GM12878 (cell line): ENCODE results near the gene NRAS. TPM values are rescaled to one million over a fixed set of nuclear protein-coding genes. Genes with fewer than 3 reads are reported as not detected.

ENCODE experiments used
- ATAC-seq: fragments of 200-7000 bp; cut with Tn5 transposase; 3 replicates; pipeline ENCODE4 v1.9.1; 2020; ENCODE audit warnings: mild to moderate bottlenecking, moderate library complexity
- BruUV-seq: library from RNA; stranded (reverse); fragments of 400-500 nt; replicated peaks from 2 replicates; lab custom pipeline; 2021; lab: Mats Ljungman, UMichigan
- CTCF ChIA-PET: fragments of 300-600 bp; sonication (Branson Sonifier 250); formaldehyde crosslinking; extraction: SDS; loops from one replicate; lab custom pipeline; 2021; ENCODE audit warnings: inconsistent platforms; lab: Yijun Ruan, JAX
- POLR2A ChIA-PET: fragments of 350-600 bp; formaldehyde crosslinking; extraction: SDS; loops from one replicate; lab custom pipeline; 2021; ENCODE audit warnings: inconsistent platforms; lab: Charles Lee
- RAD21 ChIA-PET: fragments of 300-600 bp; sonication (Branson Sonifier 250); formaldehyde crosslinking; loops from one replicate; lab custom pipeline; 2023; ENCODE audit warnings: antibody characterized with exemption; ENCODE audit not compliant: unreplicated experiment; lab: Charles Lee
- SMC1A ChIA-PET: fragments of 300-600 bp; sonication (Branson Sonifier 250); formaldehyde crosslinking; loops from one replicate; lab custom pipeline; 2023; ENCODE audit not compliant: unreplicated experiment, uncharacterized antibody; lab: Charles Lee
- DNase-seq: peaks from one replicate; pipeline ENCODE4 v3.0.0-alpha.2; 2011; ENCODE audit warnings: low read depth, low spot score
- FAIRE-seq: peaks from 3 replicates; lab custom pipeline; 2011; peaks lifted over from hg19 to GRCh38; lab: Jason Lieb, UNC
- H2AFZ ChIP-seq: 2 replicates; pipeline ENCODE4 v1.6.0; 2011; ENCODE audit warnings: low read depth, low read length, control low read depth; ENCODE audit not compliant: control insufficient read depth
- H3K27ac ChIP-seq: 2 replicates; pipeline ENCODE4 v1.5.1; 2011; ENCODE audit warnings: control low read depth; ENCODE audit not compliant: control insufficient read depth, insufficient read depth
- H3K27me3 ChIP-seq, 2 experiments: replicated peaks in 1 of 2; 2 replicates each; pipeline versions ENCODE4 v1.6.0 to v1.6.1; 2011; ENCODE audit warnings: low read length in 1 of 2; ENCODE audit not compliant: control insufficient read depth in 2 of 2, insufficient read depth in 2 of 2
- H3K36me3 ChIP-seq, 2 experiments: 2 replicates each; pipeline ENCODE4 v1.5.1; 2011; ENCODE audit warnings: low read length in 1 of 2; ENCODE audit not compliant: control insufficient read depth in 2 of 2, insufficient read depth in 2 of 2
- H3K4me1 ChIP-seq: 2 replicates; pipeline ENCODE4 v1.6.1; 2011; ENCODE audit warnings: mild to moderate bottlenecking, low read length, moderate library complexity, mixed read lengths; ENCODE audit not compliant: control insufficient read depth, insufficient read depth
- H3K4me2 ChIP-seq: 2 replicates; pipeline ENCODE4 v1.6.0; 2011; ENCODE audit warnings: control low read depth; ENCODE audit not compliant: control insufficient read depth, insufficient read depth
- H3K4me3 ChIP-seq: fragments of 200-600 bp; sonication (generic); 2 replicates; pipeline ENCODE4 v1.5.1; 2016
- H3K79me2 ChIP-seq: 2 replicates; pipeline ENCODE4 v1.6.0; 2011; ENCODE audit warnings: low read length; ENCODE audit not compliant: control insufficient read depth, insufficient read depth
- H3K9ac ChIP-seq: 2 replicates; pipeline ENCODE4 v1.8.0; 2011; ENCODE audit warnings: low read length, control low read depth, mixed read lengths; ENCODE audit not compliant: control insufficient read depth, insufficient read depth
- H3K9me3 ChIP-seq: replicated peaks from 3 replicates; pipeline ENCODE4 v1.5.1; 2011; ENCODE audit warnings: mild to moderate bottlenecking, low read length; ENCODE audit not compliant: control insufficient read depth, insufficient read depth
- H4K20me1 ChIP-seq: 2 replicates; pipeline ENCODE4 v1.6.0; 2011; ENCODE audit not compliant: control insufficient read depth, insufficient read depth
- ATF7 ChIP-seq: fragments of 450-650 bp; IDR thresholded peaks from 2 replicates; pipeline ENCODE4 v1.6.1; 2016; ENCODE audit warnings: low read depth, mild to moderate bottlenecking
- EP300 ChIP-seq, 2 experiments: fragments of 150-350 bp in 1 of 2; IDR thresholded peaks; 2 replicates each; pipeline ENCODE4 v1.6.1; 2011 to 2012; ENCODE audit warnings: low read depth in 2 of 2, low read length in 2 of 2, borderline replicate concordance in 1 of 2, improper control_type of control experiment in 1 of 2, inconsistent platforms in 1 of 2; ENCODE audit not compliant: control insufficient read depth in 1 of 2
- IKZF1 ChIP-seq: fragments of 450-650 bp; conservative IDR thresholded peaks from 2 replicates; pipeline ENCODE4 v1.6.1; 2017; ENCODE audit warnings: antibody characterized with exemption, mild to moderate bottlenecking
- JUNB ChIP-seq: IDR thresholded peaks from 2 replicates; pipeline ENCODE4 v1.6.1; 2016; ENCODE audit warnings: antibody characterized with exemption, mild to moderate bottlenecking
- NRF1 ChIP-seq: conservative IDR thresholded peaks from 2 replicates; pipeline ENCODE4 v1.6.1; 2011; ENCODE audit warnings: mild to moderate bottlenecking, low read depth, low read length, improper control_type of control experiment
- PRDM15 ChIP-seq: fragments of 450-650 bp; formaldehyde crosslinking; IDR thresholded peaks from 2 replicates; pipeline ENCODE4 v1.4.0; 2020; ENCODE audit warnings: mild to moderate bottlenecking, moderate library complexity
- RUNX3 ChIP-seq: IDR thresholded peaks from 2 replicates; pipeline ENCODE4 v1.6.1; 2012; ENCODE audit warnings: low read length, inconsistent platforms
- SMARCA5 ChIP-seq: fragments of 450-650 bp; IDR thresholded peaks from 2 replicates; pipeline ENCODE4 v1.6.1; 2017; ENCODE audit warnings: mild to moderate bottlenecking
- SMC3 ChIP-seq: IDR thresholded peaks from 2 replicates; pipeline ENCODE4 v1.6.1; 2011; ENCODE audit warnings: low read length, improper control_type of control experiment, borderline replicate concordance
- SRF ChIP-seq, 2 experiments: IDR thresholded peaks; 2 replicates each; pipeline ENCODE4 v1.6.1; 2011; ENCODE audit warnings: low read depth in 2 of 2, low read length in 2 of 2, mild to moderate bottlenecking in 1 of 2, moderate library complexity in 1 of 2
- SUZ12 ChIP-seq: fragments of 200-600 bp; sonication (generic); IDR thresholded peaks from one replicate; pipeline ENCODE4 v1.6.1; 2018; ENCODE audit warnings: antibody characterized with exemption, mild to moderate bottlenecking; ENCODE audit not compliant: unreplicated experiment
- WGBS: methylation state at CpG from one replicate; pipeline ENCODE4 v1.1.6; 2016; ENCODE audit warnings: low lambda C conversion rate; ENCODE audit not compliant: insufficient replicate concordance, insufficient coverage; ENCODE audit errors: missing lambda C conversion rate; 5-methylcytosine and 5-hydroxymethylcytosine counted together
- in situ Hi-C: fragments of 300-500 bp; cut with MboI; formaldehyde crosslinking; loops from 9 replicates; pipeline ENCODE4 v1.14.3; 2018; ENCODE audit warnings: mixed read lengths
- intact Hi-C: fragments of 100-400 bp; cut with micrococcal nuclease; formaldehyde crosslinking; loops from one replicate; pipeline ENCODE4 v1.14.2; 2022; ENCODE audit not compliant: unreplicated experiment
- polyA plus RNA-seq, 11 experiments: library from polyadenylated mRNA; depleted of rRNA in 4 of 11; unstranded in 6 of 11; stranded (reverse) in 5 of 11; fragments of >200 nt; fragmentation: Nextera tagmentation in 4 of 11; fragmentation: Illumina TruSeq in 1 of 11; extraction: Ambion mirVana in 4 of 11; extraction: Trizol in 1 of 11; gene quantifications; 1 replicate in 1 of 11; 2 replicates in 10 of 11; pipeline versions ENCODE4 v1.2.1 to v1.2.3, GENCODE V29; 2011 to 2016; ENCODE audit warnings: inconsistent platforms in 2 of 11, missing spikeins in 2 of 11, low read depth in 1 of 11
- total RNA-seq, 4 experiments: library from RNA; depleted of rRNA in 3 of 4; stranded (reverse); fragments of >200 nt in 3 of 4; fragmentation: Illumina TruSeq in 1 of 4; extraction: Trizol in 1 of 4; gene quantifications; 2 replicates each; pipeline versions ENCODE4 v1.2.1 to v1.2.3, GENCODE V29; 2013 to 2021

NRAS gene
- total and polyA plus RNA-seq, 10 of the 15 experiments (the other 5 are each of a cell fraction or from before 2014, with no cell fraction given): 31.7 to 73.2 (median 66.2) TPM

- peaks cover 12% of the 10 kb centered on the region for H4K20me1 ChIP-seq
- peaks cover 100% of the 10 kb centered on the region for H3K79me2 ChIP-seq
- in situ Hi-C loops (no loop called here), intact Hi-C loops (no loop called here)
- H3K9me3 ChIP-seq: no peaks in the 10 kb centered on the region
- H3K4me2 ChIP-seq: peak overlapping the region; percentile 2; the same call in 1 of the 2 replicates
- H3K9ac ChIP-seq: no peak overlapping the region
- RAD21 ChIA-PET: interaction anchor here (0.6 kb wide), 1 partner anchor 85 kb away, joined by 4 read pairs; no protein-coding TSS in a partner anchor
- no peak overlapping the region for H3K27ac ChIP-seq
- 16% methylated on average over 5 of the region's 5 CpGs for WGBS
- peaks cover 0 to 8% of the 10 kb centered on the region in 2 experiments; a peak in 3 of 4 replicates for H3K36me3 ChIP-seq
- DNase-seq (no peak), ATAC-seq (no peak), FAIRE-seq (no peak)
- H2AFZ ChIP-seq: no peak overlapping the region
- no peaks in the 10 kb centered on the region for H3K27me3 ChIP-seq
- peaks cover 26% of the 10 kb centered on the region for H3K4me1 ChIP-seq
- BruUV-seq: no TSS peak
- H3K4me3 ChIP-seq: no peak overlapping the region
- SMC1A ChIA-PET: interaction anchor here (0.9 to 1.3 kb wide), 5 partner anchors 10 to 239 kb away, joined by 3 to 7 read pairs (median 4); partner anchors contain the start of gene NRAS
- POLR2A ChIA-PET: interaction anchor here (1.4 kb wide), 1 partner anchor 34 kb away, joined by 4 read pairs; the partner anchor contains the start of gene NRAS
- TF ChIP-seq SMC3 (no peak), SRF (IDR thresholded peaks at IDR 0.05; ENCODE audit: low read depth in 2 of 2, low read length in 2 of 2) (no peak), EP300 (IDR thresholded peaks at IDR 0.05; ENCODE audit: borderline replicate concordance in 1 of 2, control insufficient read depth in 1 of 2, low read depth in 2 of 2, low read length in 2 of 2) (no peak), SMARCA5 (no peak), RUNX3 (no peak), IKZF1 (no peak), PRDM15 (CRISPR knock-in tag) (no peak), NRF1 (no peak), JUNB (no peak), ATF7 (no peak), SUZ12 (no peak)
- CTCF ChIA-PET: interaction anchor here (1.0 to 2.9 kb wide), 4 partner anchors 9 to 35 kb away, joined by 3 to 14 read pairs (median 4); partner anchors contain the start of gene NRAS
Measured at GRCh38 chr1:114750780-114751179, 34.2 kb upstream of the NRAS start.
